Spleen (tissue), 11 donors: ENCODE results near the gene EYS. TPM values are rescaled to one million over a fixed set of nuclear protein-coding genes. Genes with fewer than 3 reads are reported as not detected.
"Not testable (repeated sequence)": the region's sequence is repeated elsewhere in the genome, so short reads cannot be mapped to it uniquely, and the experiment has no call there.

ENCODE experiments used
- DNase-seq: peaks from one replicate; pipeline ENCODE4 v3.0.0-alpha.2; 2020
- H3K27ac ChIP-seq, 8 donors: fragments of 200-600 bp; sonication (generic) in 7 of 8; 1 replicate in 4 of 8; 2 replicates in 4 of 8; pipeline versions ENCODE4 v1.5.0 to v1.8.0; 2016 to 2021; ENCODE audit warnings: inconsistent platforms in 4 of 8, mild to moderate bottlenecking in 4 of 8, moderate library complexity in 1 of 8
- H3K27me3 ChIP-seq, 7 donors: fragments of 200-600 bp; sonication (generic) in 6 of 7; replicated peaks in 1 of 7; 1 replicate in 4 of 7; 2 replicates in 3 of 7; pipeline versions ENCODE4 v1.5.0 to v1.8.0; 2016 to 2021; ENCODE audit warnings: inconsistent platforms in 3 of 7, mild to moderate bottlenecking in 1 of 7
- H3K36me3 ChIP-seq, 6 donors: fragments of 200-600 bp; sonication (generic) in 5 of 6; 1 replicate in 4 of 6; 2 replicates in 2 of 6; pipeline versions ENCODE4 v1.5.0 to v1.8.0; 2016 to 2021; ENCODE audit warnings: inconsistent platforms in 2 of 6
- H3K4me1 ChIP-seq, 6 donors: fragments of 200-600 bp; sonication (generic) in 5 of 6; 1 replicate in 3 of 6; 2 replicates in 3 of 6; pipeline versions ENCODE4 v1.5.0 to v1.8.0; 2016 to 2021; ENCODE audit warnings: inconsistent platforms in 3 of 6
- H3K4me3 ChIP-seq, 8 donors: fragments of 200-600 bp; sonication (generic) in 7 of 8; 1 replicate in 4 of 8; 2 replicates in 4 of 8; pipeline versions ENCODE4 v1.5.0 to v1.8.0; 2016 to 2021; ENCODE audit warnings: inconsistent platforms in 4 of 8, mild to moderate bottlenecking in 4 of 8, moderate library complexity in 2 of 8
- H3K9me3 ChIP-seq, 8 donors: fragments of 200-600 bp; sonication (generic) in 7 of 8; 1 replicate in 4 of 8; 2 replicates in 4 of 8; pipeline versions ENCODE4 v1.5.0 to v1.8.0; 2016 to 2021; ENCODE audit warnings: inconsistent platforms in 4 of 8
- CTCF ChIP-seq, 11 experiments: fragments of 200-600 bp in 7 of 11; fragments of 450-650 bp in 4 of 11; sonication (generic) in 4 of 11; IDR thresholded peaks in 8 of 11; conservative IDR thresholded peaks in 3 of 11; 1 replicate in 7 of 11; 2 replicates in 4 of 11; pipeline versions ENCODE4 v1.4.0 to v1.8.0; 2016 to 2021; ENCODE audit warnings: antibody characterized with exemption in 11 of 11, inconsistent platforms in 4 of 11, mild to moderate bottlenecking in 1 of 11
- POLR2A ChIP-seq, 3 donors: fragments of 450-650 bp; IDR thresholded peaks; one replicate each; pipeline ENCODE4 v1.5.1; 2017; ENCODE audit warnings: antibody characterized with exemption in 3 of 3, mild to moderate bottlenecking in 1 of 3
- POLR2AphosphoS5 ChIP-seq, 3 donors: sonication (generic); formaldehyde crosslinking; IDR thresholded peaks; one replicate each; pipeline ENCODE4 v1.5.1; 2017; ENCODE audit warnings: antibody characterized with exemption in 3 of 3
- WGBS, 5 donors: extraction: QIAGEN DNeasy Blood & Tissue Kit in 3 of 5; methylation state at CpG; one replicate each; pipeline versions ENCODE4 v1.1.5 to v1.1.7; 2013 to 2018; 5-methylcytosine and 5-hydroxymethylcytosine counted together
- intact Hi-C: fragments of 100-400 bp; cut with DNase I; formaldehyde crosslinking; loops from one replicate; pipeline ENCODE4 v1.15.0; 2023; ENCODE audit warnings: low total_unique reads
- polyA plus RNA-seq, 3 donors: library from polyadenylated mRNA; stranded (reverse); fragments of 200-250 nt; gene quantifications; one replicate each; pipeline ENCODE4 v1.2.1, GENCODE V29; 2013
- total RNA-seq, 7 donors: library from RNA; depleted of rRNA in 3 of 7; stranded (reverse); fragments of >200 nt in 3 of 7; fragmentation: NEBNext Ultra II Directional in 4 of 7; extraction: Animal tissue kit (Norgen Biotek cat#: 25700) in 4 of 7; gene quantifications; one replicate each; pipeline versions ENCODE4 v1.1.0 to v1.2.1, GENCODE V29; 2016 to 2021
- donor health status: healthy with polysubstance abuse.
- donor health status: DM: no; HTN: no; CAD: no; lungs with moderate emphysema.
- donor health status: DM: no; HTN: no; CAD: no.
- donor health status: Bipolar disorder and iron deficiency.
- donor health status: healthy.
- donor health status: DM: no; HTN: no; CAD: no.
- donor health status: DM: yes; HTN: yes; CAD: no.

EYS gene
- total and polyA plus RNA-seq, 10 donors = under 0.01 to 0.72 (median 0.28) TPM; not detected in 5

DNA sequence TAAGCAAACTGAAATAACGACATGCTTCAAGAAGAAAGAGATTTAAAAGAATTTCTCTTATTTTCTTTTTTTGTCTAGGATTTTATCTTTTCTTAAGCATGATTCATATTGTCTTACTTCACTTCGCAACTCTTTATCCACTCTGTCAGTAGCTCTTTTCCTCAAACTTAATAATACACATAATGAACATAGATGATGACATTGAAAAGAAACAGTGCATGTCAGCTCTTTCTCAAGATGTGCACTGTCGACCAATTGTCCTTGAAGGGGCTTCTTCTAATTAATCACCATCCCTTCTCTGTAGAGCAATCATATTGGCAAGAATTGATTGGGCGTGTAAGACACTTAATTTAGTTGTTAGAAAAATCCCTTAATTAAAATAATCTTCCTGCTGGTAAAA is 356.5 kb downstream of the EYS start:
- H3K27ac ChIP-seq = no peak overlapping the region
- peaks cover 0 to 14% (median 1%) of the 10 kb centered on the region in 8 donors for H3K9me3 ChIP-seq
- H3K27me3 ChIP-seq = no peaks in the 10 kb centered on the region
- no peak for DNase-seq
- WGBS, 5 donors = 71 to 80% (median 77%) methylated on average over 4 of the region's 4 CpGs
- intact Hi-C loops = no loop called here
- H3K4me1 ChIP-seq = no peaks in the 10 kb centered on the region
- no peaks in the 10 kb centered on the region for H3K36me3 ChIP-seq
- no peak overlapping the region for H3K4me3 ChIP-seq
- no peak for TF ChIP-seq POLR2A (IDR thresholded peaks at IDR 0.05)
- no peak for TF ChIP-seq CTCF (IDR thresholded peaks at IDR 0.05 in 8 of 11, conservative IDR thresholded peaks at IDR 0.05 in 3 of 11)
- no peak for TF ChIP-seq POLR2AphosphoS5 (IDR thresholded peaks at IDR 0.05)

DNA sequence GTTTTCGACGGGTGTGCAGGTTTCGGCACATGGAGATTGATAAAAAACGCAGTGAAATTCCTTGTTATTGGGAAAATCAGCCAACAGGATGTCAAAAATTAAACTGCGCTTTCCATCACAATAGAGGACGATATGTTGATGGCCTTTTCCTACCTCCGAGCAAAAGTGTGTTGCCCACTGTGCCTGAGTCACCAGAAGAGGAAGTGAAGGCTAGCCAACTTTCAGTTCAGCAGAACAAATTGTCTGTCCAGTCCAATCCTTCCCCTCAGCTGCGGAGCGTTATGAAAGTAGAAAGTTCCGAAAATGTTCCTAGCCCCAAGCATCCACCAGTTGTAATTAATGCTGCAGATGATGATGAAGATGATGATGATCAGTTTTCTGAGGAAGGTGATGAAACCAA is 404.4 kb downstream of the EYS start:
- H3K4me1 ChIP-seq, H3K9me3 ChIP-seq, H3K4me3 ChIP-seq, DNase-seq, H3K27me3 ChIP-seq, intact Hi-C loops, H3K36me3 ChIP-seq, H3K27ac ChIP-seq: not testable (repeated sequence)
- WGBS, 5 donors = 58 to 84% (median 83%) methylated on average over 2 to 8 of the region's 10 CpGs; no CpG with 5 or more reads in 1 of the 5 donors

DNA sequence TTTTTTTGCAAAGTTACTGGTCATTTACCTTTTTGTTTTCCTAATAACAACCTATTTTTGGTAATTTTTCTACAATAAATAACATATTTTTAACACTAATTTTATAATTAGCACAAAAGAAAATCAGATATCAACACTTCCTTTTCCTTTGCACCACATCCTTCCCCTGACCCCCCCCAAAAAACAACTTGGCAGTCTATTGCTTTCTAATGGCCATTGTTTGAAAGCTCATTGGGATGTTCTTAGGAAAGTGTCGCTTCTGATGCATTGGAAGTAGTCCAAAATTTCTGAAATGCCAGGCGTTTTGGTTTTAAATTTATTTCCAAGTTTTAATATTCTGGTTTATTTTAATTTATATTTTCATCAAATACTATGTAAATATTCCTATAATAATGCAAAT is 407.8 kb downstream of the EYS start:
- H3K27ac ChIP-seq = no peak overlapping the region
- no peaks in the 10 kb centered on the region for H3K4me1 ChIP-seq
- intact Hi-C loops = no loop called here
- H3K36me3 ChIP-seq = no peaks in the 10 kb centered on the region
- no peaks in the 10 kb centered on the region for H3K27me3 ChIP-seq
- TF ChIP-seq POLR2AphosphoS5 (IDR thresholded peaks at IDR 0.05) = no peak
- no peak for TF ChIP-seq CTCF (IDR thresholded peaks at IDR 0.05 in 8 of 11, conservative IDR thresholded peaks at IDR 0.05 in 3 of 11)
- no peak for TF ChIP-seq POLR2A (IDR thresholded peaks at IDR 0.05)
- DNase-seq = no peak
- H3K4me3 ChIP-seq = no peak overlapping the region
- 59 to 75% (median 65%) methylated on average over 2 of the region's 2 CpGs for WGBS, 5 donors
- H3K9me3 ChIP-seq = peaks cover 0 to 3% (median 0%) of the 10 kb centered on the region in 8 donors

GRCh38 chr6:65295812-65296211 is 411.2 kb downstream of the EYS start:
- 71 to 83% (median 73%) methylated on average over 4 of the region's 4 CpGs for WGBS, 5 donors
- no peak for DNase-seq
- Histone ChIP-seq H3K4me1 (no peaks in the 10 kb centered on the region), H3K27ac (no peak overlapping the region), H3K9me3 (peaks cover 0 to 6% (median 0%) of the 10 kb centered on the region in 8 donors), H3K27me3 (no peaks in the 10 kb centered on the region), H3K4me3 (no peak overlapping the region), H3K36me3 (no peaks in the 10 kb centered on the region)
- no peak for TF ChIP-seq CTCF (IDR thresholded peaks at IDR 0.05 in 8 of 11, conservative IDR thresholded peaks at IDR 0.05 in 3 of 11)
- no peak for TF ChIP-seq POLR2A (IDR thresholded peaks at IDR 0.05)
- TF ChIP-seq POLR2AphosphoS5 (IDR thresholded peaks at IDR 0.05) = no peak
- intact Hi-C loops = no loop called here

DNA sequence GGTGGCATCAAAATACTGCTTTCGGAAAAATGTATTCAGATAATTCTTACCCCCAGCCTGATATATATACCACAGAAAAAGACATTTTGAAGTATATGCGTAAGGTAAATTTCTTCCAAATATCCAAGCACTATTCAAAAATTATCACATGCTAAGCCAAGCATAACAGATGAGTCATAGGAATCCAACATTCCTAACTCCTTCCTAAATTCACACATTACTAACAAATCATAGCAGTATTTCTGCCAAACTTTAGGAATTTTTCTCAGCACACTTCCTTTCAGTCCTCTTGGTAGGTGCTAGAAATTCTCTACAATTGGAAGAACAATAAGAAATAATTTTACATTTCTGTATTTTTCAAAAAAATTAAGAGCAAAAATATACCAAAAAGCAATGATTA is 417.5 kb downstream of the EYS start:
- Histone ChIP-seq H3K36me3 (no peaks in the 10 kb centered on the region), H3K4me3 (no peak overlapping the region), H3K9me3 (peaks cover 0 to 6% (median 0%) of the 10 kb centered on the region in 8 donors), H3K27ac (no peak overlapping the region), H3K27me3 (no peaks in the 10 kb centered on the region), H3K4me1 (no peaks in the 10 kb centered on the region)
- 92 to 98% (median 96%) methylated on average over 2 of the region's 2 CpGs for WGBS, 5 donors
- no peak for TF ChIP-seq CTCF (IDR thresholded peaks at IDR 0.05 in 8 of 11, conservative IDR thresholded peaks at IDR 0.05 in 3 of 11)
- TF ChIP-seq POLR2AphosphoS5 (IDR thresholded peaks at IDR 0.05) = no peak
- TF ChIP-seq POLR2A (IDR thresholded peaks at IDR 0.05) = no peak
- DNase-seq = no peak
- intact Hi-C loops = no loop called here
